VCaP (cell line): ENCODE data around the gene HOXD3.

Experiments used
- H3K27ac ChIP-seq: fragments of 450-650 bp; 2 replicates; pipeline ENCODE4 v1.5.1; 2017
- TF ChIP-seq, protein P1 (sequence below): fragments of 450-650 bp; conservative IDR thresholded peaks from 2 replicates; pipeline ENCODE4 v1.5.1; 2017; ENCODE audit warnings: mild to moderate bottlenecking, moderate library complexity

HOXD3 gene

DNA sequence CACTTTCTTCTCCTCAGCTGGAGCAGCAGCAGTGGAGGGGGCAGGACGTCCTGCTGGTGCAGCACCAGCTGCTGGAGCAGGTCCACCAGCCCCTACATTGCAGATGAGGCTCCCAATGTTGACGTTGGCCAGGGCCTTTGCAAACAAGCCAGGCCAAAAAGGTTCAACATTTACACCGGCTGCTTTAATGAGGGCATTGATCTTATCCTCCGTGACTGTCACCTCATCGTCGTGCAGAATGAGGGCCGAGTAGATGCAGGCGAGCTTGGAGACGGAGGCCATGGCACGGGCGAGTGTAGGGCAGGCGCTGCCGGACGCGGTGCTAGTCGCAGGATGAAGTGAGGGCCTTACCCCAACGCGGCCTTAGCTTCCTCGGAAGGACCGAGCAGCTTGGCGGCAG, 43.9 kb downstream of the HOXD3 start:
- H3K27ac ChIP-seq = no peak overlapping the region
- TF ChIP-seq, protein P1, sequence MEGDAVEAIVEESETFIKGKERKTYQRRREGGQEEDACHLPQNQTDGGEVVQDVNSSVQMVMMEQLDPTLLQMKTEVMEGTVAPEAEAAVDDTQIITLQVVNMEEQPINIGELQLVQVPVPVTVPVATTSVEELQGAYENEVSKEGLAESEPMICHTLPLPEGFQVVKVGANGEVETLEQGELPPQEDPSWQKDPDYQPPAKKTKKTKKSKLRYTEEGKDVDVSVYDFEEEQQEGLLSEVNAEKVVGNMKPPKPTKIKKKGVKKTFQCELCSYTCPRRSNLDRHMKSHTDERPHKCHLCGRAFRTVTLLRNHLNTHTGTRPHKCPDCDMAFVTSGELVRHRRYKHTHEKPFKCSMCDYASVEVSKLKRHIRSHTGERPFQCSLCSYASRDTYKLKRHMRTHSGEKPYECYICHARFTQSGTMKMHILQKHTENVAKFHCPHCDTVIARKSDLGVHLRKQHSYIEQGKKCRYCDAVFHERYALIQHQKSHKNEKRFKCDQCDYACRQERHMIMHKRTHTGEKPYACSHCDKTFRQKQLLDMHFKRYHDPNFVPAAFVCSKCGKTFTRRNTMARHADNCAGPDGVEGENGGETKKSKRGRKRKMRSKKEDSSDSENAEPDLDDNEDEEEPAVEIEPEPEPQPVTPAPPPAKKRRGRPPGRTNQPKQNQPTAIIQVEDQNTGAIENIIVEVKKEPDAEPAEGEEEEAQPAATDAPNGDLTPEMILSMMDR = no peak

DNA sequence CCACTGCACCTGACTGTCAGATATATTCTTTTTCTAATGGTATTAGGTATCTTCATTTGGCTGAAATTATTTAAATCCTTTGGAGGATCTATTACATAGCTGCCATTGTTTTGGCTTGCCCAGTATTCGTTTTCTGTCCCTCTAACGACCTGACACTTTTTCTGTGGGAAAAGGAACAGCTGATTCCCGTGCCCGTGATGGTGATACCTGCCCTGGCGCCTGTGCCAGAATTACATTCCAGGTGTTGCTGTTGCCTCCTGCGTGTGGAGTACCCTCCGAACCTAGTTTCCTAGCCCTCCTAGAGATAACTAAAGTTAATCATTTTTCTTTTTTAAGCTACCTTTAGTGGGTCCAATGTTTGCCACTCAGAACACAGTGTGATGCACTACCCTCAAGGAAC, 45.4 kb downstream of the HOXD3 start:
- TF ChIP-seq, protein P1 = no peak
- no peak overlapping the region for H3K27ac ChIP-seq

DNA sequence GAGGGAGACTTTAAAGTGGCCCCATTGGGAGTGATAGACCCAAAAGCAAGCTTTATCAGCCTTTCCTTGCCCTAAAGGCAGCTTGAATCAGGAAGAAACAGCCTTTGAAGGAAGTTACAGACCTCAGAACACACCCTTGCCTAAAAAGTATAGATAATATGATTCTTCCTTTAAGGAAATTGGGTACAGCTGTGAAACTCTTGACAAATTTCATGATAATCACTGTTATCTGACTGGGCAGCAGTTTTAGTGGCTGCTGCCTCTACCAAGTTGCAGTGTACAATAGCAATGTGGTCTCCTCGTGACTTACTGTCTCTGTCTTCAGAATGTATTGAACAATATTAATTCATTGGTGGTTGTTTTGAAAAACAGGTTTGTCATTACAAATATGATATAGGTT, 48.0 kb downstream of the HOXD3 start:
- no peak overlapping the region for H3K27ac ChIP-seq
- TF ChIP-seq, protein P1 = no peak

DNA sequence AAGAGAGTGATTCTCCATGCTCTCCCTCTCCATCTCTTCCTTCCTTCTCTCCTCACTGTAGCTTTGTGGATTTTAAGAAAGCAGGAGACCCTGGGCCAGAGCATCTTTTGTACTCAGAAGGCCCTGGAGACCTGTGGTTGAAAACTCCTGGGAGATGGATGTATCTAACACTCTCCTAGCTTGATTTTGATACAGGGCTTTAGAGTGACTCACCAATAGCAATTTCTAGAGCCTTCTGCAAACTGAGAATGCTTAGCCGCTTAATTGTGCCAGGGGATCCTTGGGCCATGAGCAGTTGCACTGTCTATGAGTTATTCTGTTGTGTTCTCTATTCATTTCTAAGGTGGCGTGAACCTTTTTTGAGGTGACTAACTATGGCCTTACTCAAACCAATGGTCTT, 49.0 kb downstream of the HOXD3 start:
- TF ChIP-seq, protein P1 = no peak
- H3K27ac ChIP-seq = no peak overlapping the region

DNA sequence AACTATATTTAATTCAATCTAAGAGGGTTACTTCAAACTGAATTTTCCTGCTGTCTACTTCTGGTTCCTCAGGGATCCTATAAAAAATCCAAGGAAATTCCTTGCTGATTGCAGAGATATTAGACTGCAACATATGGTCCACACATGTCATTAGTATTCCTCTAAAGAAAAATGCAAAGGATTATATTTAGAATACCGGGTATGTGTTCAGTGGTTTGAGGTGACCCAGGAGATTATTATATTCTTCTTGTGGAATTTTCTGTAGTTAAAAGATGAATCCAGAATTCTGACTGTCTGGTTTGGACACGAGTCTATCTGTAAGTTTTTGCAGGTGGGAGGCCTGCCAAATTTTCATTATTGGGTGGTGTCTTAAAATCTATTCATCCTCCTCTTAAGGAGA, 49.6 kb downstream of the HOXD3 start:
- TF ChIP-seq, protein P1 = no peak

DNA sequence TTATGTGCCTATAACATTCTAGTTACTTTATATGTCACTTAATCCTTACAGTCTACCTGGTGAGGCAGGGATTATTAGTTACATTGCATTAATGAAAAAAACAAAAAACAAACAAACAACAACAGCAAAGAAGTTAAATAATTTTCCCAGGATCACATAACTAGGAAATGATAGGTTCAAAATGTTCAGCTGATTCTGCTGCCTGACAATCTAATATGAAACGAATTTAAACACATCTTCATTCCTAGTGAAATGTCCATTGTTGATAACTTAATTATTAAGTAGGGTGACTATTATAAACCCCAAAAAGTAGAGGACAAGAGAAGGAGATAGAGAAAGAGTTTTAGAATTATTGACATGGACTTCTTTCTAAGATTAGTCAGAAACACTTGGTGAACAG, 54.0 kb downstream of the HOXD3 start:
- TF ChIP-seq, protein P1 = no peak

More for the DNA sequence above, 49.6 kb downstream of the HOXD3 start:
- no peak overlapping the region for H3K27ac ChIP-seq

DNA sequence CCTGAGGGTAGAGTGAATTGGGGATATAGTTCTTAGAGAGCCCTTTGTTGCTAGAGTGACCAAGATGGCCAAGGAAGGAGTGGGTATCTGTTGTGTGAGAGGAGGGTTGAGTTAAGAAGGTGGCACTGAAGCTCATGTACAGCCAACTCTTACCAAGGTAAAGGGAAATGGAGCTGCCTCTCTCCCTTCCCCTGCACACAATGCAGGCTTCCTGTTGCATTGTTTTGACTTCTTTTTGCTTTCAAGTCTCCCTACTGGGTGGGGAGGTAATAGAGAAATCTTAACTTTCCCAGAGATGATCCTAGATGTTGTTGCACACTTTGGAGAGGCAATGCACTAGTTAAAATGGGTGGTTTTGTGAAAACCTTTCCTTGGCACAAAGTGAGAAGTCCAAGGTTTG, 55.2 kb downstream of the HOXD3 start:
- TF ChIP-seq, protein P1 = no peak
- H3K27ac ChIP-seq = no peak overlapping the region

More for the DNA sequence above, 54.0 kb downstream of the HOXD3 start:
- no peak overlapping the region for H3K27ac ChIP-seq

DNA sequence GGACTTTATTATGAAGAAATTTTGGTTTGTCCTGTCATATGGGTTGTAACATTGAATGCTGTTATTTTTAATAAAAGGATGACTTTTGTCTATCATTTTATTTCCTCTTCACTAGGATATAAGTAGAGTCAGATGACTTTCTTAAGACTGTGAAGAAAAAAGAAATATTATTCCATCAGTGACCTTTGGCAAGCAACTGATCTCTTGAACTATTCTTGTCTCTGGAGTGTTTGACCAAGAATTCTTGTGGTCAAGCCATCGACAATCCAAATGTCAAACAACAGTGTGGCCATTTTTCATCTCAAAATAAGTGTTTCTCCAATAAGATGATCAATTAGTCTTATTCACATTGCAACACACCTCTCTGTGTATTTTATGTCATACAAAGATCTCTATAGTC, 56.3 kb downstream of the HOXD3 start:
- H3K27ac ChIP-seq = no peak overlapping the region

More for the DNA sequence above, 56.3 kb downstream of the HOXD3 start:
- TF ChIP-seq, protein P1 = no peak
